C4-2B (cell line): ENCODE data around the gene CTDSPL.
A peak's percentile ranks its signal among the peaks of the same experiment; 100 is the strongest.

Experiments used
- H3K27ac ChIP-seq: fragments of 450-650 bp; 2 replicates; pipeline ENCODE4 v1.5.1; 2017
- ZFX ChIP-seq: fragments of 450-650 bp; IDR thresholded peaks from 2 replicates; pipeline ENCODE4 v1.6.1; 2017
- TF ChIP-seq, protein P1 (sequence below): fragments of 450-650 bp; conservative IDR thresholded peaks from 2 replicates; pipeline ENCODE4 v1.5.1; 2017; ENCODE audit warnings: mild to moderate bottlenecking

Gene CTDSPL

DNA sequence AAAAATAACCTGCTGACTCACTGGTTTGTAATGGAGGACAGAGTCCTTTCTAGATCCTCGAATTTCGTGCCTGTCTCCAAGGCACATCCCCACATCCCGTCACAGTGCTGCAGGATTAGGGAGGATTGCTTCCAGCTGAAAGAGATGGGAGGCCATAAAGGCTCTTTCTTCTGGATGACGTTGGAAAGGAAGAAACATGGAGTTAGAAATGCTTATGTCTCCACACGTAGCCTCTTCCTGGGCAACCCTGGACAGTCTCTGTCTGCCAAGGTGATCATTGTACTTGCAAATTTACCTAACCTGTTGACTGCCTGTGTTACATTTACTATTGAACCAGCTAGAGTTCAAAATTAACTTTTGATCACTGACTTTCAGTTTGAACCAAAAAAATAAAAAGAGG, 101.3 kb downstream of the CTDSPL start:
- TF ChIP-seq ZFX, result no peak
- TF ChIP-seq, protein P1, sequence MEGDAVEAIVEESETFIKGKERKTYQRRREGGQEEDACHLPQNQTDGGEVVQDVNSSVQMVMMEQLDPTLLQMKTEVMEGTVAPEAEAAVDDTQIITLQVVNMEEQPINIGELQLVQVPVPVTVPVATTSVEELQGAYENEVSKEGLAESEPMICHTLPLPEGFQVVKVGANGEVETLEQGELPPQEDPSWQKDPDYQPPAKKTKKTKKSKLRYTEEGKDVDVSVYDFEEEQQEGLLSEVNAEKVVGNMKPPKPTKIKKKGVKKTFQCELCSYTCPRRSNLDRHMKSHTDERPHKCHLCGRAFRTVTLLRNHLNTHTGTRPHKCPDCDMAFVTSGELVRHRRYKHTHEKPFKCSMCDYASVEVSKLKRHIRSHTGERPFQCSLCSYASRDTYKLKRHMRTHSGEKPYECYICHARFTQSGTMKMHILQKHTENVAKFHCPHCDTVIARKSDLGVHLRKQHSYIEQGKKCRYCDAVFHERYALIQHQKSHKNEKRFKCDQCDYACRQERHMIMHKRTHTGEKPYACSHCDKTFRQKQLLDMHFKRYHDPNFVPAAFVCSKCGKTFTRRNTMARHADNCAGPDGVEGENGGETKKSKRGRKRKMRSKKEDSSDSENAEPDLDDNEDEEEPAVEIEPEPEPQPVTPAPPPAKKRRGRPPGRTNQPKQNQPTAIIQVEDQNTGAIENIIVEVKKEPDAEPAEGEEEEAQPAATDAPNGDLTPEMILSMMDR, result no peak
- H3K27ac ChIP-seq, result no peak overlapping the region

DNA sequence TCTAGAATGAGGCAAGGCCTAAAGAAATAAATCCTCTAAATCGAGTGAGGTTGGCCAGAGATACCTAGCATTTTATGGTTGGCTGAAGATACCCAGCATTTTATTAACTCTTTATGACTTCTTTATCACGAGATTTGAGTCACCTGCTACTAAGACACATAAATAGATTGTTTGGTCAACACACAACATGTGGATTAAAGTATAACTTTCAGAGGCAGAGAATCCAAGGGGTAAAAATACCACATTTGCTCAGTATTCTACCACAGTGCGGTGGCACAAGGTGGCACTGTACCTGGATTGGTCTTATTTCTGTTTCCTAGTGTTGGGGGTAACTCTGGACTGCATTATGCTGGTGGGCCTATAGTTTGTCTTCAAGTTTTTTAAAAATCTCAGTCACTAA, 102.0 kb downstream of the CTDSPL start:
- H3K27ac ChIP-seq, result no peak overlapping the region
- TF ChIP-seq ZFX, result no peak
- TF ChIP-seq, protein P1, result no peak

DNA sequence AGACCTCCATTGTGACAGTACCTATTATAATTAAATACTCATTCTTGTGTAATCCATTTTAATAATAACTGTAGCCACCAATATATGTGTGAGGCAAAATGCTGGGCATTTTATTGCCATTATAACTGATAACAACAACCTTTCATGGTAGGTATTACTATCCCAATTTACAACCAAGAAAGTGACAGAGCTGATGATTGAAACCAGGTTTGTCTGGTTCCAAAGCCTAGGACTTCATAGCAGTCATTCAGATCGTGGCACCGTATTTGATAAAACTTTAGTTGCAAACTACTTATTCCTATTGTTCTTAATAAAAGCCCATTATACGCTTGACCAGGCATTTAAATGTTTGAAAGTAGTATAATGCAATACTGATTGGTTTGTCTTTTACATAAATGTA, 102.5 kb downstream of the CTDSPL start:
- H3K27ac ChIP-seq, result no peak overlapping the region

DNA sequence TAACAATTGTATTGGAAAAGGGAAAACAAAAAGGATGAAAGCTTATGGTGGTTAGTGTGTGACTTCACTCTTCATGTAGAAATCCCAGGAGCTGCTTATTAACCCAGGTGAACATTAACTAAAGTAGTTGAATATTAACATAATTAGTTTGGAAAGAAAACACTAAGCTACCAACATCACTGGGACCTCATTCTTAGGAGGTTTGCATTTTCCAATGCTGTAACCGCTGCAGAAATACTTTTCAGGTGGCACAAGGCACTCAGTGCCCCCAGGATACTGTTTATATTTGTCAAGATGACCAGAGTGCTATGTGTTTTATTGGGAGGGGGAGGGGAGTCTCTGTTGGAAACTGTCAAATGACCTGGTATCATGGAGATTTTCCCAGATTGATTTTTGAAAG, 103.0 kb downstream of the CTDSPL start:
- no peak overlapping the region for H3K27ac ChIP-seq
- TF ChIP-seq ZFX, result no peak
- TF ChIP-seq, protein P1, result no peak

More for the DNA sequence above, 102.5 kb downstream of the CTDSPL start:
- TF ChIP-seq ZFX, result no peak
- TF ChIP-seq, protein P1, result no peak

DNA sequence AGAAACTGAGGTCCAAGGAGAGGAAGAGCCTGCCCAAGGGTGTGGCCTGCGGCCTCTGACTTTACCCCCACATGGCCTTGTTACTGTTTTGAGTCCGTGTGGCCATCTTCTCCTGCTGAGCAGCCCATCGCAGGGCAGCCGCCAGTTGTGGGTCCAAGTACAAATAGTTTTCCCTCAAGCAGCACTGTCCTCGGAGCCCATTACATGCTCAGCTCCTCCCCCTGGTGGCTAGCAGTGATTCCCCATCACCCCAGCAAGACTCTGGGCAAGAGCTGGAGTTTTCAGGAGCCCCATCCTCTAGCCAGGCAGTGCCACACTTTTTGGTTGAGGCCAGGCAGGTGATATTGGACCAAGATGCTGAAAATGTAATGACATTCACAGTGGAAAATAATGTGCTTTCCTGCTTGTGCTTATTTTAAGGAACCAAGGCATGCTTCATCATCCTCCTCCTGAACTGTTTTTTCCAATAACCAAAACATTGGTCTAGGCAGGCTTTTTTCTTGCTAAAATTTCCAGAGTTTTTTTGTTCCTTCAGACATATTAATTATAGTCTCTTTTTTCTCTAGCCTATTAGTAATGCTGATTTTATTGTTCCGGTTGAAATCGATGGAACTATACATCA, 105.7 kb downstream of the CTDSPL start:
- no peak overlapping the region for H3K27ac ChIP-seq

DNA sequence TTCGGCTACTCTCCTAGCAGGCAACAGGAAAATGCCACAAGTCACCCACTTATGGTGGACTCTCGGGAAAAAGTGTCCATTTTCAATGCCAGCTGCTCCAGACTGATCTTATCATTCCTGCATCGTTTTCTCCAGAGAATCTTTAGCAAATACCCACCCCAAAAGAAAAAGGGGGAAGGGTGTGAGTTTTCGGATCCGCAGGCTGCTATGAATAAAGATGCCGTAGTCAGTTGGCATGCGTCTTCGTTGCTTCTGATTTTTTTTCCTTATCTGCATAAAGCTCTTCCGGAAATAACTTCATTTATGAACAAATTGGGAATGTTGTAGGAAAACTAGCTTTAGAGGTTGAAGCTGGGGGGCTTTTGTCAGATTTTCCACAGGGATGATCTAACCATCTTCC, 106.5 kb downstream of the CTDSPL start:
- H3K27ac ChIP-seq, result no peak overlapping the region
- TF ChIP-seq, protein P1, result no peak

More for the DNA sequence above, 105.7 kb downstream of the CTDSPL start:
- TF ChIP-seq ZFX, result no peak
- TF ChIP-seq, protein P1, result peak; percentile 81

DNA sequence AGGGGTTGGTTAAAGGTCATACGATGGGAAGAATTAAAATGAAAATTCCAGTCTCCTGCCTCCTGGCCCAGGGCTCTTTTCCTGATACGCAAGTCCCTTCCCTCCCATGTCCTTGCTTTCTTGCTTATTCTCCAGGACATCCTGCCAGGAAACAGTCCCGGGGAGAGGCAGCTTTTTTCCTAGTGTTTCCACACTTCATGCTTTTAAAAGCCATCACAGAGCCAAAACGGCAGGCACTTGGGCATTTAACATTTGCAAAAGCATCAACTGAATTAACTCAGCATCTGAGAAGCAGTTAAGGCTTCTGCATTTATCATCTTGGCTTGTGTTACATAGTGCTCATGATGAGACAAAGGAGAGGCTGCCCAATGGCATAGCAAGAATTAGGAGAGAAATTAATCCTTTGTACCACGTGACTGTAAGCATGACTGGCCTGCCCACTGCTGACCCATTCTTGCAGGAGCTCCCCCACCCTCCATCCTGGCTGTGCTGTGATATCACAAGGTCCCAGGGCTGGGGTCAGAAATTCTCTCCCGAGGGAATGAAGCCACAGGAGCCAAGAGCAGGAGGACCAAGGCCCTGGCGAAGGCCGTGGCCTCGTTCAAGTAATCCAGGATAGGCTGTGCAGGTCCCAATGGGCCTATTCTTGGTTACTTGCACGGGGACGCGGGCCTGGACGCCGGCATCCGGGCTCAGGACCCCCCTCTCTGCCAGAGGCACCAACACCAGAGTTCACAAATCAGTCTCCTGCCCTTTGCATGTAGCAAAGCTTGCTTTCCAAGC, 107.3 kb downstream of the CTDSPL start:
- no peak overlapping the region for H3K27ac ChIP-seq
- no peak for TF ChIP-seq ZFX
- TF ChIP-seq, protein P1, result no peak
